ENCODE results near the gene SPNS2.
A peak's percentile ranks its signal among the peaks of the same experiment; 100 is the strongest.

Gene SPNS2, protein sequence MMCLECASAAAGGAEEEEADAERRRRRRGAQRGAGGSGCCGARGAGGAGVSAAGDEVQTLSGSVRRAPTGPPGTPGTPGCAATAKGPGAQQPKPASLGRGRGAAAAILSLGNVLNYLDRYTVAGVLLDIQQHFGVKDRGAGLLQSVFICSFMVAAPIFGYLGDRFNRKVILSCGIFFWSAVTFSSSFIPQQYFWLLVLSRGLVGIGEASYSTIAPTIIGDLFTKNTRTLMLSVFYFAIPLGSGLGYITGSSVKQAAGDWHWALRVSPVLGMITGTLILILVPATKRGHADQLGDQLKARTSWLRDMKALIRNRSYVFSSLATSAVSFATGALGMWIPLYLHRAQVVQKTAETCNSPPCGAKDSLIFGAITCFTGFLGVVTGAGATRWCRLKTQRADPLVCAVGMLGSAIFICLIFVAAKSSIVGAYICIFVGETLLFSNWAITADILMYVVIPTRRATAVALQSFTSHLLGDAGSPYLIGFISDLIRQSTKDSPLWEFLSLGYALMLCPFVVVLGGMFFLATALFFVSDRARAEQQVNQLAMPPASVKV

DNA sequence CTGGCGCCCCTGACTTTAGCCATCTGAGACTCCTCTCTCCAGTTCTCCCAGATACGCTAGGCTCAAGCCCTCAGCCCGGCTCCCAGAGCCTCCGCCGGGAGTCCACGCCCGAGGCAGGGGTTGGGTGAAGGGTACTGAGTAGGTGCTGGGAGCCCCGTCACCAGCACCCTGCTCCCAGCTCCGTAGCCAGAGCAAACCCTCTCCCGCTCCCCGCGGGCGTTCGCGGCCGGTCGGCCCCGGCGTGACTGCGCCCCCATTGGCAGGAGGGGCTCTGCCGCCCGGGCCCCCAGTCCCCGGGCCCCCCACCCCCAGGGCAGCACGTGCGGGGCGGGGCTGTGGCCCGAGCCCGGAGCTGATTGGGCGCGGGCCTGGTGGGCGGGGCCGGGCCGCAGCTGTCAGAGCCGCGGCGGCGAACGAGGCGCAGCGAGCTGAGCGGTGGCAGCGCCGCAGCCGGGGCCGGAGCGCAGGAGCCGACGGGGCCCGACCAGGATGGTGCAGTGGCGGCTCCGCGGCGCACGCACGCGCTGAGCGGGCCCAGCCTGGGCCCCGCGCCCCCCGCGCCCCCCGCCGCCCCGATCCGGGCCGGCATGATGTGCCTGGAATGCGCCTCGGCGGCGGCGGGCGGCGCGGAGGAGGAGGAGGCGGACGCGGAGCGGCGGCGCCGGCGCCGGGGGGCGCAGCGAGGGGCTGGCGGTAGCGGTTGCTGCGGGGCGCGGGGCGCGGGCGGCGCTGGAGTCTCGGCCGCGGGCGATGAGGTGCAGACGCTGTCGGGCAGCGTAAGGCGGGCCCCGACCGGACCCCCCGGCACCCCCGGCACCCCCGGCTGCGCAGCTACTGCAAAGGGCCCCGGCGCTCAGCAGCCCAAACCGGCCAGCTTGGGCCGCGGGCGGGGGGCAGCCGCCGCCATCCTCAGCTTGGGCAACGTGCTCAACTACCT is at the start of gene SPNS2:
TSS of gene SPNS2 (plus strand) at position 421 of the 937 bp plus-strand sequence. CDS start at position 588, 167 bp downstream.
- peak in 1 of 2 donors; percentile 62 for DNase-seq (ENCODE audit: low read depth in 2 of 2)

DNA sequence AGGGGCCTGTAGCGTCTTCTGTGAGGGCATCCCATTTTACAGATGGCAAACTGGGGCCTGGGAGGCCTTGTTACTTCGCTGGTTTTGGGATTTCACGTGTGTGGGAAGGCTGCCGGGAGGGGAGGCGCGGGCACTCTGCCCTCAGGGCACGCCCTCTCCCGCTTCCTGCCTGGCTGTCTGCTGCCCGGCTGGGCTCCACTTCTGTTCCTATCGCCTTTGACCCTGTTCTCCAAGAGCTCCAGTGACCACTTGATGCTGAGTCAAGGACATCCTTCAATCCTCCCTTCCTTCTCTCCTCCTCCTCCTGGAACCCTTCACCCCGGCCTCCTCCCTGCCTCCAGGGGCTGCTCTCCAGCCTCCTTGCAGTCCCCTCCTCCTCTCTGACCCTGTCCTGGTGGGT is 48.9 kb upstream of the SPNS2 start:
- no peak for DNase-seq (ENCODE audit: low read depth in 2 of 2)

DNA sequence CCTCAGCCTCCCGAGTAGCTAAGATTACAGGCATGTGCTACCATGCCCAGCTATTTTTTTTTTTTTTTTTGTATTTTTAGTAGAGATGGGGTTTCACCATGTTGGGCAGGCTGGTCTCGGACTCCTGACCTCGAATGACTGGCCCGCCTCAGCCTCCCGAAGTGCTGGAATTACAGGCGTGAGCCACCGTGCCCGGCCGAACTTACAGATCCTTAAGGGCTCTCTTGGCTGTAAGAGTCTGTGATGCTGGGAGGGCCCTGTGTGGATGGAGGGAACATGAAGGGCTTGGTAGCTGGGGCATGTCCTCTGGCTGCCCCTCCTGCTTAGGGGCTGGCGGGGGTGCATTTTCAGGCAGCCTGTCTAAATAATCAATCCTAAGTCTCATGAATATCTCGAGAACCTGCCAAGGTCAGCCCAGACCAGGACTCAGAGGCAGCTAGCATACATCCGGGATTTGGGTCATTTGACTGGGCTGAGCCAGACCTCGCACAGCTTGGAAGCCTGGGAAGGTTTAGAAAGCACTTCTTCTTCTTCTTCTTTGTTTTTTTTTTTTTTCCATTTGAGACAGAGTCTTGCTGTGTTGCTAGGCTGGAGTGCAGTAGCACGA is 47.9 kb upstream of the SPNS2 start:
- no peak for DNase-seq (ENCODE audit: low read depth in 2 of 2)

GRCh38 chr17:4453812-4454591 is 44.7 kb upstream of the SPNS2 start:
- DNase-seq (ENCODE audit: low read depth in 2 of 2), result no peak

GRCh38 chr17:4460661-4461060 is 38.0 kb upstream of the SPNS2 start:
- DNase-seq (ENCODE audit: low read depth in 2 of 2), result no peak

DNA sequence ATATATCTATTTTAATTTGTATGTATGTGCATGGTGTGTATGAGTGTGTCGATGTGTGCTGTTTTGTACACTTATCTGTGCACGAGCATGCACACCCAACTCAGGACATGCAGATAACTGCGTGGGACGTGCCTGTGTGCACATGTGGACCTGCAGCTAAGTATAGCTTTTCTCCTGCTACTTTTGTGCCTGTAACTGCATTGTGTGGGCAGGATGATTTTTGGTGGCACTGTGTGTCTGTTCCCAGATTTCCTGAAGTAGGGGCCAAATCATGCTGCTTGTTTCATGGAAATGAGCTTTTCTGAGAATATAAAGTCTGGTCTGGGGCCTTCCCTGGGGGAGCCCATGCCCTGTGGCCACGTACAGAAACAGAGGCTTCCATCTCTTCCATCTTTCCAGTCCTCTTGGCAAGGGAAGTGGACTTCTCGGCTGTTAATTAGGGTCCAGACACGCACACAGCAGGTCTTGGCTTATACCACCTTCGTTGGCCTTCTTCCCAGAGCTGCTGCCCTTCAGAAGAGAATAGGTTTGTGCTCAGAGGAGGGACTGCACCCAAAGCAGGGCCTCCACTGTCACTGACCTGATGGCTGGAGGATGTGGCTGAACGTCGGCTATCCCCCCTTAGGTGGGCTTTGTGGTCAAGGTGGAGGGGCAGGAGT is 34.7 kb upstream of the SPNS2 start:
- DNase-seq (ENCODE audit: low read depth in 2 of 2), result no peak

DNA sequence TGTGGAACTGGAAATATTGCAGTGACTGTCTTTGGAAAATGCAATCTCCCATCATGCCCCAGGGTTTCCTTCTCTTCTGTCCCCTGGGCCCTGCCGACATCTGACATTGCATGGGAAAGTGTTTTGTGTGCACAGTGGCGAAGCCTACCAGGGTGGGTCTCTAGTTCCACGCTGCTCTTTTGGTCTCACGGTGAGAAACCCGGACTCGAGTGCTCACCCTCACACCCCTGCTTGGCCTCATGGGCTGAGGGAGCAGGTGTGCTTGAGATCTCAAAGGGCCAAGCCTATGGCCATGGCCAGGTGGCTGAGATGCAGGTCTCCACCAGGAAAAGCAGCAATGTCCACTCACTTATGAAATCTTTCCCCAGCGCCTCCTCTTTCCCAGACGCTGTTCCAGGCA is 32.9 kb upstream of the SPNS2 start:
- DNase-seq (ENCODE audit: low read depth in 2 of 2), result no peak

DNA sequence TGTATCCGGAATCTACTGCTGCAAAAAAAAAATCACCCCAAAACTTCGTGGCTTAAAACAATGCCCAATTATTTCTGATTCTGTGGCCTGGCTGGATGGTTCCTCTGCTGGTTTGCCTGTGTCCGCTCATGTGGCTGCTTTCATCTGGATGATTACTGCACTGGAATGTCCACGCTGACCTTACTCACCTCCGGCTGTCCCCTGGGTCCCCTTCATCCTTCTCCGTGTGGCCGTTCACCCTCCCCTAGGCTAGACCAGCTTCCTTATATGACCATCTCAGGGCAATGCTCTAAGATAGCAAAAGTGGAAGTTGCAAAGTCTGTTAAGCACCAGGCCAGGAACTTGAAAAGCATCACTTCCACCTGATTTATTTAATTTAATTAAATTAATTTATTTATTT is 31.4 kb upstream of the SPNS2 start:
- no peak for DNase-seq (ENCODE audit: low read depth in 2 of 2)

DNA sequence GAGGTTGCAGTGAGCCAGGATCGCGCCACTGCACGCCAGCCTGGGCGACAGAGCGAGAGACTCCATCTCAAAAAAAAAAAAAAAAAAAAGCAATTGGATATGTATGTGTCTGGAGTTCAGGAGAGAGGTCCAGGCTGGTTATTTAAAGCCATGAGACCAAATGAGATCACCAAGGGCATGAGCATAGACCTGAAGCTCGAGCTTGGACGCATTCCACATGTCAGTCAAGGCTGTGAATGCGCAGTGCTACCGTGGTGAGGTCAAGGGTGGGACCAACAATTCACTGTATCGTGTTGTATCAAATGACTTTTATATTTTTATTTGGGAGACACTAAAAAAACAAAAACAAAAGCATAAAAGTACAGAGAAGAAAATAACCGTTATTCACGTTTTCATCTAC is 29.1 kb upstream of the SPNS2 start:
- DNase-seq (ENCODE audit: low read depth in 2 of 2), result no peak

GRCh38 chr17:4472286-4472685 is 26.4 kb upstream of the SPNS2 start:
- no peak for DNase-seq (ENCODE audit: low read depth in 2 of 2)

DNA sequence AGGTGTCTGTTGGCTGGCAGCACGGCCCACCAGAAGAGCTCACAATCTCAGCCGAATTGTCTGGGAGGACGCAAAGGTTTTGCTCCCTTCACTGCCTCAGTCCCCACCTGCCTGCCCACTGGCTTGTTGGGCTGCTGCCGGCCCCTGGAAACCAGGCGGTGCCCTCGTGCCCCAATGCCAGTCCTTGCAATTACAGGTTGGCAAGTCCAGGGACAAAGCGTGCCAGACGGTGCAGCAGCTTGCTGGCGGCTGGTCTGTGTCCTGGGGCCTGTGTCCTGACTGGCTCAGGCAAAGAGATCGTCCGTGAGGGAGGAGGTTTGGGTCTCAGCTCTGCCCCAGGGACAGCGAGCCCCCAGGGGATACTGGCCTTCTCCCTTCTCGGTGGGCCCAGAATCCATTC is 24.6 kb upstream of the SPNS2 start:
- DNase-seq (ENCODE audit: low read depth in 2 of 2), result no peak

- no peak for DNase-seq (ENCODE audit: low read depth in 2 of 2)
Observed at GRCh38 chr17:4475001-4475400, 23.7 kb upstream of the SPNS2 start.

DNA sequence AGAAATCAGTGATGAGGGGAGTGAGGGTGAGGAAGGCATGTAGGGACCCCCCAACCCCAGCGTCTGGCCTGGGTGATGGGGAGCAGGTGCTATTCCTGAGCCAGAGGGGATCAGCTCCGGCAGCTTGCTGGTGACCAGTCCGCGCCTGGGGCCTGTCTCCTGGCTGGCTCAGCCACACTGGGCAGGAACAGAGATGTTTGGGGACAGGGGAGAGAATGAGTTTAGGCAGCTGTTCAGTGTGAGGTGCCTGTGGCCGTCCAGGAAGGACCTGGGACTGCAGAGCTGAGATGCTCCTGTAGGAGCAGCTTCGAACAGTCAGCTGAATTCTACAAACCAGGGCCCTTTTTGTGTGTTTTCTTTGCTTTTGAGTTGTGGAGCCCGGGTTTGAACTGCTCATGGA is 23.2 kb upstream of the SPNS2 start:
- no peak for DNase-seq (ENCODE audit: low read depth in 2 of 2)

DNA sequence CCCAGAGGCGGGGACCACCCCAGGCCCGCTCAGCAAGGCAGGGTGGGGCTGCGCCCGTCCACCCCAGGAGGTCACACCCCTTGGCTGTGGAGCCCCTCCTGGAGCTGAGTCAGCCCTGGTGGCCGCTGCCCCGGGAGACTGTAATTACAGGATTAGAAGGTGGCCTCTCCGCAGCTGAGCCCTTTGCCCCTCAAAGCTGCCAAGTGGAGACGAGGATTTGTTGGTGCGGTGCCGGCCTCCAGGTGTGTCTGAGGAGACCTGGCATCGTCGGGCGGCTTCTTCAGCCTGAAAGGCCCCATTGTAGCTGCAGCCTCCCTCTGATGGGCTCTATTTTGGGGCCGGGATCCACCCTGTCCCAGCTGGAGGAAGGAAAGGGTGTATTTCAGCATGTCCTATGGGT is 22.7 kb upstream of the SPNS2 start:
- no peak for DNase-seq (ENCODE audit: low read depth in 2 of 2)

DNA sequence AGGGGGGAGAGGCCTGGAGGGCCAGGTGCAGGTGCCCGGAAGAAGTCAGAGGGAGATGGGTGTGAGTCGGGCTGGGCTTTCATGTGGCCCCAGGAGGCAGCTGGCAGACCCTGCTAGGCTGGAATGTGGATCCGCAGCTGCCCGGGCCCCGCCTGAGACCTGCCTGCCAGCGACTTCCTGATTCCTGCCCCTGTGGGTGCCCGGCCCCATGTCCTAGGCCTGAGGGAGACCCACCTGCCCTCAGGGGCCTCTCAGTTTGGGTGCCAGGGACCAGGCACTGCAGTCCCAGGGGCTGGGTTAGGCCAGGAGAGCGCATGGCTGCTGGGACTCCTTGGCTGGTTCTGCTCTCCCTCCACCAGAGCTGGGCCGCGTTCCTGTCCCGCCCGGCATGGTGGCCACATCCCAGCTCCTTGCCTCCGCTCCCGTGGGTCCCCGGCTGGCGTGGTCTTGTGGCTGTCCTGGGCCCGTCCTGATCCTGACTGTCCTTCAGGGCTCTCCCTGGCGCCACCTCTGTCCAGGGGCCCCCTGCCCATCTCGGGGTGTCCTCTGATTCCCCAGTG is 22.1 kb upstream of the SPNS2 start:
- DNase-seq (ENCODE audit: low read depth in 2 of 2), result no peak

- DNase-seq (ENCODE audit: low read depth in 2 of 2), result no peak
Observed at GRCh38 chr17:4477255-4477791, 21.4 kb upstream of the SPNS2 start.

DNA sequence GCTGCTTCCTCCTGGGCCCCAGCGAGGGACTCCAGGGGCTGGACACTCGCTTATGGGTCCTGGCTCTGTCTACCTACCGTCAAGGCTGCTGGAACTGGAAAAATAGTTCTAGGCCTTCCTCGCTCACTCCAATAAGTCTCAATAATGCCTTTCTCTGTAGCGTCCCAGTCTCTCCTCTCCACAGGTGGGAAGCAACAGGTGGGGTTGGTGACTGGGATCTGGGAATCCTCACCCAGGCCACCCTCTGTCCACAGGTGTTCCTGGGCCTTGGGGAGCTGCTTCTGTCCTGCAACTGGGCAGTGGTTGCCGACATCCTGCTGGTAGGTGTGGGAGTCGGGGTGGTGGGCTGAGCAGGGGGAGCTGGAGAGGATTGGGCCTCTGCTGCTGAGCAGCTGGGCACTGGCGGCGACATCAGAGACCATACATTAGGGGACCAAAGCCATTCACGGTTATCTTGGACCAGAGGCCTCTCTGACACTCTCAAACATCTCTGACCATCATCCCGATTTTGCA is 20.3 kb upstream of the SPNS2 start:
- DNase-seq (ENCODE audit: low read depth in 2 of 2), result no peak

DNA sequence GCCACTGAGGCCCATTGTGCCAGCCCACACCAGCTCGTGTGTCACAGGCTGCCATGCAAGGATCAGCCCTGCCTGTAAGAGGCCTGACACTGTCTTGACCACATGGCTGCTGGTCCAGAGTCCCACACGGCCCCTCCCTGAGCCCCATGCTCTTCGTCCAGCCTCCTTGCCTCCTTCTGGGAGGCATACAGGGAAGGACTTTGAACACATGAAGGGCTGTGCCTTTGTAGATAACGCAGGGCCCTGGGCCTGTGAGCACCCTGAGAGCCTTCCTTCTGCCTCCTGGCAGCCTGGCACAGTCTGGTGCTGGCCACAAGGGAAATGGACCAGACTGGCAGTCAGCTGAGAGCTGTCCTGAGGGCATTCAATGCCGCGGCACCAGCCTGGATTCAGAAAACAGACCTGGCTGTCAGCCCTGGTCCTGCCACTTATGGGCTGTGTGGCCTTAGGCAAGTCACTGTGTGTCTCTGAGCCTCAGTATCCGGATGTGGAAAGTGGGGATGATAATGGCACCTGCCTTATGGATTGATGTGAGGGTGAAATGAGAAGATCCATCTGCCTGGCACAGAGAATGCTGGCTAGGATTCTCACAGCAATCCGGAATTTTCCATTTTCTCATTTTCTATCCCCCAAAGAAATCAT is 19.2 kb upstream of the SPNS2 start:
- no peak for DNase-seq (ENCODE audit: low read depth in 2 of 2)

GRCh38 chr17:4479982-4480751 is 18.5 kb upstream of the SPNS2 start:
- no peak for DNase-seq (ENCODE audit: low read depth in 2 of 2)
